Neural progenitor cell (in vitro differentiated cells): ENCODE measurements around the gene SEMA4D.

Experiments
- CTCF ChIP-seq: fragments of 200-600 bp; sonication (generic); IDR thresholded peaks from 2 replicates; pipeline ENCODE4 v1.5.1; 2017; ENCODE audit warnings: antibody characterized with exemption, mild to moderate bottlenecking
- EZH2 ChIP-seq: fragments of 200-600 bp; sonication (generic); IDR thresholded peaks from 2 replicates; pipeline ENCODE4 v1.6.1; 2017; ENCODE audit warnings: antibody characterized with exemption, mild to moderate bottlenecking, moderate library complexity
- EZH2phosphoT487 ChIP-seq: fragments of 200-600 bp; sonication (generic); IDR thresholded peaks from 2 replicates; pipeline ENCODE4 v1.6.1; 2017; ENCODE audit warnings: antibody characterized with exemption

- TF ChIP-seq CTCF: no peak
- TF ChIP-seq EZH2phosphoT487: no peak
- no peak for TF ChIP-seq EZH2
Observed at GRCh38 chr9:89533411-89534095, 35.6 kb upstream of the SEMA4D start.
